ENCODE data around the gene RPAP3. TPM values are rescaled to one million over a fixed set of nuclear protein-coding genes. Genes with fewer than 3 reads are reported as not detected.

Gene RPAP3
- total RNA-seq, 2 donors from 2014 or later = 16.7 to 17.0 TPM

GRCh38 chr12:47736877-47737676 is 31.2 kb upstream of the RPAP3 start:
- Histone ChIP-seq H3K27ac (peak overlapping the region; percentile 45), H3K4me1 (peaks cover 10% of the 10 kb centered on the region), H3K9me3 (no peaks in the 10 kb centered on the region), H3K4me3 (no peak overlapping the region), H3K9ac (ENCODE audit: low read depth in 2 of 2, low read length in 2 of 2) (peak overlapping the region in 1 of 2 donors; percentile 46), H3K36me3 (no peaks in the 10 kb centered on the region), H3K27me3 (no peaks in the 10 kb centered on the region)
- no peak for TF ChIP-seq CTCF (IDR thresholded peaks at IDR 0.05)
- intact Hi-C loops (cut with DNase I) = no loop called here
- DNase-seq = peak; percentile 65

GRCh38 chr12:47736216-47736615 is 30.4 kb upstream of the RPAP3 start:
- no peak overlapping the region for H3K4me3 ChIP-seq
- H3K4me1 ChIP-seq = peaks cover 6% of the 10 kb centered on the region
- no peaks in the 10 kb centered on the region for H3K27me3 ChIP-seq
- H3K9ac ChIP-seq (ENCODE audit: low read depth in 2 of 2, low read length in 2 of 2) = peak overlapping the region in 1 of 2 donors; percentile 46
- H3K36me3 ChIP-seq = no peaks in the 10 kb centered on the region
- no peaks in the 10 kb centered on the region for H3K9me3 ChIP-seq
- no peak for DNase-seq
- peak overlapping the region; percentile 45 for H3K27ac ChIP-seq
- no peak for TF ChIP-seq CTCF (IDR thresholded peaks at IDR 0.05)
- intact Hi-C loops (cut with DNase I) = no loop called here

- H3K4me3 ChIP-seq = no peak overlapping the region
- no peaks in the 10 kb centered on the region for H3K9me3 ChIP-seq
- DNase-seq = no peak
- H3K36me3 ChIP-seq = no peaks in the 10 kb centered on the region
- peak overlapping the region in 1 of 2 donors; percentile 12 for H3K9ac ChIP-seq (ENCODE audit: low read depth in 2 of 2, low read length in 2 of 2)
- no peak for TF ChIP-seq CTCF (IDR thresholded peaks at IDR 0.05)
- peaks cover 4% of the 10 kb centered on the region for H3K4me1 ChIP-seq
- H3K27ac ChIP-seq = no peak overlapping the region
- intact Hi-C loops (cut with DNase I) = no loop called here
- H3K27me3 ChIP-seq = no peaks in the 10 kb centered on the region
Measured at GRCh38 chr12:47735649-47736048, 29.8 kb upstream of the RPAP3 start.

- no peaks in the 10 kb centered on the region for H3K27me3 ChIP-seq
- peaks cover 4% of the 10 kb centered on the region for H3K4me1 ChIP-seq
- no peak overlapping the region for H3K4me3 ChIP-seq
- intact Hi-C loops (cut with DNase I) = no loop called here
- no peaks in the 10 kb centered on the region for H3K36me3 ChIP-seq
- no peak for DNase-seq
- no peak overlapping the region for H3K27ac ChIP-seq
- peak overlapping the region; percentile 5 to 26 for H3K9ac ChIP-seq (ENCODE audit: low read depth in 2 of 2, low read length in 2 of 2)
- TF ChIP-seq CTCF (IDR thresholded peaks at IDR 0.05) = no peak
- no peaks in the 10 kb centered on the region for H3K9me3 ChIP-seq
Measured at GRCh38 chr12:47734725-47735480, 29.1 kb upstream of the RPAP3 start.

- no peak for TF ChIP-seq CTCF (IDR thresholded peaks at IDR 0.05)
- Histone ChIP-seq H3K27me3 (no peaks in the 10 kb centered on the region), H3K4me3 (no peak overlapping the region), H3K4me1 (peaks cover 4% of the 10 kb centered on the region), H3K9me3 (no peaks in the 10 kb centered on the region), H3K9ac (ENCODE audit: low read depth in 2 of 2, low read length in 2 of 2) (no peak overlapping the region), H3K36me3 (no peaks in the 10 kb centered on the region), H3K27ac (no peak overlapping the region)
- no peak for DNase-seq
- intact Hi-C loops (cut with DNase I) = no loop called here
Measured at GRCh38 chr12:47733142-47733541, 27.3 kb upstream of the RPAP3 start.
